Stimulated activated naive CD4-positive, alpha-beta T cell treated with Interleukin-2 at 50 U/mL for 16 hours (primary cell): ENCODE data around the gene C6orf120.

Source experiments
- DNase-seq: peaks from one replicate; lab custom pipeline; 2025; lab: John Stamatoyannopoulos, UW

C6orf120 gene

GRCh38 chr6:169725125-169726048 lies 23.5 kb downstream of the C6orf120 start:
- DNase-seq: no peak

- DNase-seq: no peak
These were observed 24.1 kb downstream of the C6orf120 start for GRCh38 chr6:169726049-169726400.

- DNase-seq: no peak
These were observed 25.0 kb downstream of the C6orf120 start for GRCh38 chr6:169726963-169727362.

GRCh38 chr6:169729961-169730360 lies 28.0 kb downstream of the C6orf120 start:
- DNase-seq: no peak

- DNase-seq: no peak
These were observed 36.5 kb downstream of the C6orf120 start for GRCh38 chr6:169738204-169738975.

GRCh38 chr6:169738976-169739529 lies 37.1 kb downstream of the C6orf120 start:
- no peak for DNase-seq

GRCh38 chr6:169741344-169741743 lies 39.4 kb downstream of the C6orf120 start:
- no peak for DNase-seq

GRCh38 chr6:169745405-169745804 lies 43.5 kb downstream of the C6orf120 start:
- no peak for DNase-seq

- DNase-seq: no peak
These were observed 44.6 kb downstream of the C6orf120 start for GRCh38 chr6:169746556-169746955.

GRCh38 chr6:169751242-169752073 lies 49.5 kb downstream of the C6orf120 start, which contains the start of the genes DYNLT2 and ERMARD:
DYNLT2 (minus strand) TSS chr6:169751572; CDS start chr6:169751458, 114 bp downstream.
ERMARD (plus strand) TSS chr6:169751622; CDS start chr6:169751658, 36 bp downstream.
- peak; percentile 86 for DNase-seq

- DNase-seq: no peak
These were observed 50.2 kb downstream of the C6orf120 start for GRCh38 chr6:169752074-169752623.
